Testis (tissue), 2 donors: ENCODE measurements around the gene TRIM64.
"Not testable (repeated sequence)": the region's sequence is repeated elsewhere in the genome, so short reads cannot be mapped to it uniquely, and the experiment has no call there.

Experiments
- CTCF ChIP-seq, 3 experiments: fragments of 450-650 bp in 2 of 3; fragments of 200-600 bp in 1 of 3; sonication (generic) in 1 of 3; IDR thresholded peaks; one replicate each; pipeline ENCODE4 v1.5.1; 2016 to 2019; ENCODE audit warnings: antibody characterized with exemption in 3 of 3, mild to moderate bottlenecking in 2 of 3, moderate library complexity in 1 of 3
- POLR2A ChIP-seq: fragments of 450-650 bp; IDR thresholded peaks from one replicate; pipeline ENCODE4 v1.6.1; 2017; ENCODE audit warnings: antibody characterized with exemption, mild to moderate bottlenecking, moderate library complexity

GRCh38 chr11:89923764-89924163 lies 42.1 kb upstream of the TRIM64 start, which contains the start of gene TRIM49D2:
- TF ChIP-seq CTCF (IDR thresholded peaks at IDR 0.05); POLR2A: not testable (repeated sequence)
